Right lobe of liver (tissue), 4 donors: ENCODE results near the gene BICC1.

Experiments
- CTCF ChIP-seq, 4 donors: fragments of 200-600 bp in 3 of 4; fragments of 450-650 bp in 1 of 4; IDR thresholded peaks; one replicate each; pipeline versions ENCODE4 v1.5.1 to v1.8.0; 2016 to 2022; ENCODE audit warnings: antibody characterized with exemption in 4 of 4, mild to moderate bottlenecking in 2 of 4
- POLR2A ChIP-seq: fragments of 450-650 bp; IDR thresholded peaks from one replicate; pipeline ENCODE4 v1.6.1; 2017; ENCODE audit warnings: antibody characterized with exemption, mild to moderate bottlenecking
- donor health status: DM: no; HTN: no; CAD: no.
- donor health status: DM: no; HTN: no; CAD: no.
- donor health status: DM: no; HTN: yes; CAD: no.

- no peak for TF ChIP-seq CTCF (IDR thresholded peaks at IDR 0.05)
- no peak for TF ChIP-seq POLR2A
These were observed 55.0 kb downstream of the BICC1 start for GRCh38 chr10:58567652-58568051.
